Measurements from ENCODE around the gene GRID2.

Gene GRID2

DNA sequence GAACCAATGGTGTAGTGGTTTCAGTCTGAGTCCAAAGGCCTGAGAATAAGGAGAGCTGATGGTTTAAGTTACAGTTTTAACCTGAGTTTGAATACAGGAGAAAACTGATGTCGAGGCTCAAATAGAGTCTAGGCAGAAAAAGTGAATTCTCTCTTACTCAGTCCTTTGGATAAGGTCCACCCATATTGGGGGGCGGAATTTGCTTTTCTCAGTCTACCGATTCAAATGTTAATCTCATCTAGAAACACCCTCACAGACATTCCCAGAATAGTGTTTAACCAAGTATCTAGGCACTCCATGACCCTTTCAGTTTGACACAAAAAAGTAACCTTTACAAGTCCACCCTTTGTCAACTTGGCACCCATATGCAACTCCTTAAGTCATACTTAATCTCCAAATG is 216.0 kb downstream of the GRID2 start:
- H3K4me3 ChIP-seq (ENCODE audit: low read depth, low read length), result no peak overlapping the region
- DNase-seq (ENCODE audit: low read depth), result no peak
- no peak for TF ChIP-seq CTCF (IDR thresholded peaks at IDR 0.05; ENCODE audit: control insufficient read depth, extremely low read depth, insufficient read depth)

DNA sequence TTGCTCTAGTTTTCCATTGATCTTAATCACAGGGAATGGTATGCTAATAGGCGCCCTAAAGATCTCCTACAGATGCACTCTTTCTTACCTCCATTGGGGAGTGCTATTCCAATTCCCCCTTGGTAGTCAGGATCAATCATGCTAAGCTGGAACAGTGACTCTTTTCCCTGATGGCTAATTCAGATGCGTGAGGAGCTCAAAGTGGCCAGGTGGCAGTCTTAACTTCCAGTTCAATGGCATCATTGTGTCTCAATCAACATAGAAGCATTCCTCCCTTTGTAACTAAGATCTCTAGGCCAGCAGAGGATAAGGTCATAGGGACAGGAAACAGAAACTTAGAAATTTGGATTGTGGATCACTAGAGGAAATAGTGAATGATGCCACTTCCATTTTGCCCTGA is 216.8 kb downstream of the GRID2 start:
- DNase-seq (ENCODE audit: low read depth), result no peak
- H3K4me3 ChIP-seq (ENCODE audit: low read depth, low read length), result no peak overlapping the region
- no peak for TF ChIP-seq CTCF (IDR thresholded peaks at IDR 0.05; ENCODE audit: control insufficient read depth, extremely low read depth, insufficient read depth)

DNA sequence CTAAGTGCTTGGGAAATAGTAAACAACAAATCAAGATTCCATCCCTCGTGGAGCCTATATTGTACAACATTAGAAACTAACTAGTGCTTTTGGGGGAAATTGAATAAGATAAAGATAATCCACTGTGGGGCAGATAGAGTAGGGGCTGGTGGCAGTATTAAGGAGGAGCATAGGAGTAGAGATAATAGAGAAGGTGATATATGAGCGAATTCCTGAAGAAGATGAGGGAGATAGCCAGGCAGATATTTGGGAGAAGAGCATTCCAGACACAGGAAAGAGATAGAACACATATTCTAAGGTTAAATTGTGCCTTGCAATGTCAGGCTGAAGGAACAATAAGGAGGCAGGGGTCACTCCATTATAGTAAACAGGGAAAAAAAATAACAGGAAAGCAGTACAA is 218.2 kb downstream of the GRID2 start:
- no peak overlapping the region for H3K4me3 ChIP-seq (ENCODE audit: low read depth, low read length)
- TF ChIP-seq CTCF (IDR thresholded peaks at IDR 0.05; ENCODE audit: control insufficient read depth, extremely low read depth, insufficient read depth), result no peak
- DNase-seq (ENCODE audit: low read depth), result no peak

GRCh38 chr4:92522356-92522755 is 218.6 kb downstream of the GRID2 start:
- DNase-seq (ENCODE audit: low read depth), result no peak
- TF ChIP-seq CTCF (IDR thresholded peaks at IDR 0.05; ENCODE audit: control insufficient read depth, extremely low read depth, insufficient read depth), result no peak

GRCh38 chr4:92524131-92524530 is 220.4 kb downstream of the GRID2 start:
- no peak for DNase-seq (ENCODE audit: low read depth)
- H3K4me3 ChIP-seq (ENCODE audit: low read depth, low read length), result no peak overlapping the region
- no peak for TF ChIP-seq CTCF (IDR thresholded peaks at IDR 0.05; ENCODE audit: control insufficient read depth, extremely low read depth, insufficient read depth)

More at GRCh38 chr4:92522356-92522755, 218.6 kb downstream of the GRID2 start:
- H3K4me3 ChIP-seq (ENCODE audit: low read depth, low read length), result no peak overlapping the region

DNA sequence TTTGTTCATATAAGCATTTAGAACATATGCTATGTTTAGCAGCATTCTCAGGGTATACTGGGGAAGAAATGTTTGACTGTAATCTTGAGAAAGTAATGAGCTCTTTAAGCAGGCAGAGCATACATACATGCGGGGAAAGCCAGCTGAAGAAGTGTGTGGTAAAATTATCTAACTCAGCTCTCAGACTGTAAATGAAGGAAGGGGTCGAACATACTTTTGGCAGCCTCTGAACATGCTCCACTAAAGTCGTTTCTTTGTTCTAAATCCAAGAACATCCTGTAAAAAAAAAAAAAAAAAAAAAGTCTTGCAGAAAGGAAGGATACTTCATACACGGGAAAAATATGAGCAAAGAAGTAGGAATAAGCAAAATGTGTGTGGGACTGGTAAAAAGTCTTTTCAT is 224.8 kb downstream of the GRID2 start:
- TF ChIP-seq CTCF (IDR thresholded peaks at IDR 0.05; ENCODE audit: control insufficient read depth, extremely low read depth, insufficient read depth), result no peak
- no peak for DNase-seq (ENCODE audit: low read depth)
- H3K4me3 ChIP-seq (ENCODE audit: low read depth, low read length), result no peak overlapping the region

GRCh38 chr4:92529510-92529909 is 225.7 kb downstream of the GRID2 start:
- no peak for DNase-seq (ENCODE audit: low read depth)
- no peak overlapping the region for H3K4me3 ChIP-seq (ENCODE audit: low read depth, low read length)
- no peak for TF ChIP-seq CTCF (IDR thresholded peaks at IDR 0.05; ENCODE audit: control insufficient read depth, extremely low read depth, insufficient read depth)

All from LNCaP clone FGC (cell line).